HG02610 (cell line): ENCODE results near the gene BEGAIN.

Source experiments
- ATAC-seq: cut with Tn5 transposase; IDR thresholded peaks from one replicate; pipeline ENCODE4 v1.9.1; 2021; ENCODE audit warnings: mild to moderate bottlenecking, moderate library complexity; ENCODE audit not compliant: unreplicated experiment

Gene BEGAIN

DNA sequence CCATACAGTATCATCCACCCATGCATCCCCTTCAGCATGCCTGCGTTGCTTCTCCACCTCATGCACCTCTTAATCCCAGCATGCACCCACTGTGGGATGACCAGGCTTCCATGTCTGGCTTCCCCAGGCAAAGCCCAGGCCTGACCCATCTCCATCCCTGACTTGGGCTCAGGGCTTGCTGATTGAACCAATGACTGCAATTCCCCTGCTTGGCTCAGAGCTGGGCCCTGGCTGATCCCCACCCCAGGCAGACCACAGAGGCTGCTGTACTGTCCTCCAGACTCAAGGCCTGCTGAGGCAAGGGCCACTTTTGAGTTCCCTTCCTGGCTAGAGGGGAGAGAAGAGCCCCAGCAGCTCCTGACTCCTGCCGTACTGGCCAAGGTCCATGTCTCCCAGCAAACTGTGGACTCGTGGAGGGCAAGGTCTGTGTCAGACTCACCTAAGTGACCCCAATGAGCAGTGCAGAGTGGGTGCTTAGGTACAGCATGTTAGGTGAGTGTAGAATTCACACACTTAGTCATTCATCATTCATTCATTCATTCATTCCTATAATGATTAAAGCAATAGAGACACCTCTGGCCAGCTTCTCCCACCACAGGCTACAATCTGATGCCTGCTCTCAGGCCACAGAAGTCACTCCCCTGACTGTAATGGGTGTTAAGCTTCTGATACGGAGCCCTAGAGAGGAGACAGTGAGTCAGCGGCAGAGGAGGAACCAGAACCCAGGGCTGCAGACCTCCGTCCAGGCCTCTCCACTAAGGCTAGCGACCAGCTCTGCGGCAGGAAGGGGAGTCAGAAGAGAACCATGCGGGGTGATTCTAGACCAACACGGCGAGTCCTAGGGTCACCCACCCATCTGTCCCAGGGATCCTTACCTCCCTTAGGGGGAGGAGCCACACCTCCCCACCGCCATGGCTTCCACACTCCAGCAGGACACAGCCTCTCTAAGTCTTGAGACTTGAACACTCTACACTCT lies 2.9 kb downstream of the BEGAIN start:
- ATAC-seq, result no peak

DNA sequence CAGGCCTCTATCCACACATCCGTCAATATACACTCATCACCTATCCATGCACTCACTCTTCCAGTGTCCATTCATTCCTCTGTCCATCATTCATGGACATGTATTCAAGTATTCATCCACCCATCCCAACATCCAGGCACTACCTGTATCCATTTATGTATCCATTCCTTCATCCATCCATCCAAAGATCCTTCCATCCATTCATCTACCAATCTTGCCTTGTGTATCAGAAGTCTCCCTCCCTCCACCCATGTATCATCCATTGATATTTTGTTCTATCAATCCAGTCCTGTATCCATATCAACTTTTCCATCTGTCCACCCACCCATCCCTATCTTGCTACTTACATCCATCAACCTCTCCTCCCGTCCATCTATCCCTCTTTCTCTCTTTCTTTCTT lies 4.0 kb downstream of the BEGAIN start:
- no peak for ATAC-seq

DNA sequence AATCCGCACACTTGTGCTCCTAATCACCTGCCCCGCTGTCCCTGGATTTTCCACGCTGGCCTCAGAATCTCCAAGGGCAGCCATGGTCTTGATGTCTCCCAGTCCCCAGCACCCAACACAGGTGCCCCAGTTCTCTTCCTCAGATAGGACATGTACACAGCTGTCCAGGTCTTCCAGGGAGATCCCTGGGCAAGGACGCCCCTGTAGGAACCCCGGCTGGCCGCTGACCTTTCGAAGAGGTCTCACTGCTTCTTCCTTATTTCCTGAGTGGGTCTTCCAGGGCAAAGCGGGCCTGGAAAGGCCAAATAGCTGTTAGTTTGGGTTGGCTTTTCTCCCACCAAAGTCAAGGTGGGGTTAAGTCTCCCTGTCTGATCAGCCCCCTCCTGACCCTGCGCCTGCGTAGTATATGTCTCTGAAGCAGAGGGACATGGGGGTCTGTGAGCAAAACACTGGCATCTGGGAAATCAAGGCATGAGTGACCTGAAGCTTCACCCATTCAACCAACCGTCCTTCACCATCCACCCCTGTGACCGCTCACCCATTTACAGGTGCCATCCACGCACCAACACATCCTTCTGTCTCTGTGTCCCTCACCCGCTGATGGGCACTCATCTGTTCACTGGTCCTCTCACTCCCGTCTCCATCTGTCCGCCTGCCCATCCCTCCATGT lies 4.6 kb downstream of the BEGAIN start:
- ATAC-seq, result no peak

DNA sequence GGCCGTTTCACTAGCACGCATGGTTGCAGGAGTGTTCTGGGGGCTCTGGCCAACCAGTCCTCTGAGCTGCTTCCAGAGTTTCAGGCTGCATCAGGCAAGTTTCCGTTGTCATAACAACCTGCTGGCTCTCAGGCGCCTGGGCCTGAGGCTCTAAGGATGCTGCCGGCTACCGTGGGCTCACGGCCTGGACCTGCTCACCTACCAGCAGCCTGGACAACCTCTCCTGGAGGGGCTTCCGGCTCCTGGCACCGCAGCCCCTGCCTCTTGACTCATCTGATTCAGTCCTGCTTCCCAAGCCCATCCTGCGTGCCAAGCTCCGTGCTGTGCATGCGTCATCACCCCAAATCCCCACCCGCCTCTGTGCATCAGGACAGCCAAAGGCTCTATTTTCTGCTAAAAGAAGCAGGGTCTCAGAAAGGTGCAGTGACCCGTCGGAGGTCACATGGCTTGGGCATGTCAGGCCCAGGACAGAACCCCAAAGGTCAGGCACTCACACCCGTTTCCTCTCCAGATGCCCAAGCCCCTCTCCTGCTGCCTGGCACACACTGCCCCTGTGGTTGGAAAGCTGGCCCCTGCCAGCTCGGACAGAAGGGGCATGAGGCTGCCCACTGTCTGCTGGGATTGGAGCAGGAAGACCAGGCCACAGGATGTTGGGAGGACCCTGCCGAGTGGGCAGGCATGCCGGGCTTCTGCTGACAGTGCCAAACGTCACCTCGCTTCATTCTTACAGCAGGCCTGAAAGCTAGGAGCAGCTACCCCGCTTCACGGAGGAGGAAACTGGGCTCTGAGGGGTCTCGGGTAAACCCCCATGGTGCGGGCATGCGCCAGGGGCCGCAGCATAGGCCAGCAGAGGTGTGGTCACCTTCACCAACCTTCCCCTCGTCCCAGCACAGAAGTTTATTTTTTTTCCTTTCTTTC lies 5.7 kb downstream of the BEGAIN start:
- no peak for ATAC-seq

DNA sequence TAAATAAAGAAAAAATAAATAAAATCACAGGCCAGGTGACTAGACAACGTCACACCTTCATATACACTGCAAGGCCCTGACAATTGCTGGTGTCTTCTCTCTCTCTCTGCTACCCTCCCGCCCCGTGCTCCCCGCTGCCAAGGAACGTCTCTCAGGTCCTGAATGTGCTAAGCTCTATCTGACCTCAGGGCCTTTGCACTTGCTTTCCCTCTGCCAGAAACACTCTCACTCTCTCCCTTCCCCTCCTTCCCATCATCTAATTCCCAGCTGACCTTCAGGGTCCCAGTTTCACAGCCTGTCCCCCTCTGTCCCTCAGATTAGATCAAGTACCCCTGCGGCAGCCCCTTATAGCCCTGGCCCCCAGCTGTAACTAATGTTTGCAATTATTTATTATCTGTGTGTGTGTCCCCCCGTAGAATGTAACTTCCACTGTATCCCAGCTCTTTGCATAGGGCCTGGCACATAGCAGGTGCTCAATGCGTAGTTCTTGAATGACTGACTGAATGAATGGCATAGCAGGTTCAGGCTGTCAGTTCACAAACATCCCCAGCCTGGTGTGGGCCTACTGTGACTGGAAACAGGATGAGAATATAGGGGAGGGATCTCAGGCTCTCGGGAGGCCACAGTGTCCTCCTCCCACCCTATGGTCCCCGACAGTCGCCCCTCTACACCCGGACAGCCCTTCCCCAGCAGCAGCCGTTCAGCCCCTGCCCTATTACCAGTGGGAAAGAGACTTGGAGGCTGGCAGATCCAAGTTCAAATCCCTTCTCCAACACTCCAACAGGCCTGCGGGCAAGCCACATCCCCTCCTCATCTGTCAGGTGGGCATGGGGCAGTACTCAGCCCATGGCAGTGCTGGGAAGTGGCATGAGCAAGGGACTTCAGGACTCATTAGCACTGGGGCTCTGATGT lies 6.6 kb downstream of the BEGAIN start:
- ATAC-seq, result no peak

DNA sequence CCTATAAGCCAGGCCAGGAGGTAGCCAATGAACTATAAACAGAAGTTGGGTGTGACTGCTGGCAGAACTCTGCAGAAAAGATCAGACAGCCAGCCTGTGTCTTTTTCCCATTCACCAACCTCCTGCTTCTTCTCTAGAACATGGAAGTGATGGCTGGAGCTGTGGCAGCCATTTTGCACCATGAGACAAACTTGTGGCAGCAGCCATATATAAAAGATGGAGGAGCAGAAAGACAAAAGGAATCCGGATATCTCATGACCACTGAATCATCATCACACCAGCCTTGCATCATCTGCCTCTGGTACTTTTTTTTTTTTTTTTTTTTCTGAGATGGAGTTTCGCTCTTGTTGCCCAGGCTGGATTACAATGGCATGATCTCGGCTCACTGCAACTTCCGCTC lies 8.7 kb downstream of the BEGAIN start:
- no peak for ATAC-seq

DNA sequence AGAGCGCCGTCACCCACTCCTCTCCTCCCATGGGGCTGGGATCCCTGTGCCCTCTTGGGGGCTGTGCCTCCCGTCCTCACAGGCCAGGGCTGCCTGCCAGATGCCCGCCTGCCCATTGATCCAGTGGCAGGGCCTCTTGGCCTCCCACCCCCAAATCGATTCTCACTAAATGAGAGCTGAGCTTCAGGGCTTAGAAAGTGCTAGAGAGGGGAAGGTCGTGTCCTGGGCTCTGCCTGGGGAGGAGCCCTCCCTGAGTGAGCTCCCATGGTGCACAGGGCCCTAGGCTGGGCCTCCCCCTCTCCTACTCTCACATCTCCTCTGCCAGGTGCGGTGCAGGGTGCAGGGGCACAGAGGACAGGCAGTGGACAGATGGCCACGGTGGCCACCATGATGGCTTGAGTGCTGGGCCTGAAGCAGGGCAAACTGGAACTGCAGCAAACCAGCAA lies 9.2 kb downstream of the BEGAIN start:
- no peak for ATAC-seq

DNA sequence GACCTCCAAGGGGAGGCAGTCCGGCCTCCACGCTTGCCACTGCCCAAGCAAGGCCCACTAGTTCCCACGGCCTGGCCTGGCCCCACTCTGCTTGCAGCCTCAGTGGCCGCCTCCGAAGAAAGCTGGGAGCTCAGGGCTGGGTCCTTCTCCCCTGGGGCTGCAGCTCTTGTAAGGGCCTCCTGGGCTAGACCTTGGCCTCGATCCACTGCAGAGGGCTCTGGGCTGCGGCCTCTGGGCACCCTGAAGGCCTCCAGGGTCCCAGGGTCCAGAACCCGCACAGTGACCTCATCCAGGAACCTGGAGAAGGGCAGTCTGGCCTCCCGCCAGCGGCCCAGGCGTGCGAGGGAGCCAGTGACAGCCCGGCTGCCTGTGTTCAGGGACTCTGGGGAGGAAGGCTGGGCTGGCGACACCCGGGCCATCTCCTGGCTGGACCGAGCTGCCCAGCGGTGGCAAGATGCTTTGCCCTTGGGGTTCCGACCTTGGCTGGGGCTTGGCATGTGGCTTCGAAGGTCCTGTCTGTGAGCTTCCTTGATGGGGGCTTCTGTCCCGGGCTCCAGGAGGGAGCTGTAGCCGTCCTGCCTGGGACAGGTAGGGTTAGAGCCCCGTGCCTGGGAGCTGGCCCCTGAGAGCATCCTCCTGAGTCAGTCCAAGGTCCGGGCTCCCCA lies 9.8 kb downstream of the BEGAIN start:
- no peak for ATAC-seq

DNA sequence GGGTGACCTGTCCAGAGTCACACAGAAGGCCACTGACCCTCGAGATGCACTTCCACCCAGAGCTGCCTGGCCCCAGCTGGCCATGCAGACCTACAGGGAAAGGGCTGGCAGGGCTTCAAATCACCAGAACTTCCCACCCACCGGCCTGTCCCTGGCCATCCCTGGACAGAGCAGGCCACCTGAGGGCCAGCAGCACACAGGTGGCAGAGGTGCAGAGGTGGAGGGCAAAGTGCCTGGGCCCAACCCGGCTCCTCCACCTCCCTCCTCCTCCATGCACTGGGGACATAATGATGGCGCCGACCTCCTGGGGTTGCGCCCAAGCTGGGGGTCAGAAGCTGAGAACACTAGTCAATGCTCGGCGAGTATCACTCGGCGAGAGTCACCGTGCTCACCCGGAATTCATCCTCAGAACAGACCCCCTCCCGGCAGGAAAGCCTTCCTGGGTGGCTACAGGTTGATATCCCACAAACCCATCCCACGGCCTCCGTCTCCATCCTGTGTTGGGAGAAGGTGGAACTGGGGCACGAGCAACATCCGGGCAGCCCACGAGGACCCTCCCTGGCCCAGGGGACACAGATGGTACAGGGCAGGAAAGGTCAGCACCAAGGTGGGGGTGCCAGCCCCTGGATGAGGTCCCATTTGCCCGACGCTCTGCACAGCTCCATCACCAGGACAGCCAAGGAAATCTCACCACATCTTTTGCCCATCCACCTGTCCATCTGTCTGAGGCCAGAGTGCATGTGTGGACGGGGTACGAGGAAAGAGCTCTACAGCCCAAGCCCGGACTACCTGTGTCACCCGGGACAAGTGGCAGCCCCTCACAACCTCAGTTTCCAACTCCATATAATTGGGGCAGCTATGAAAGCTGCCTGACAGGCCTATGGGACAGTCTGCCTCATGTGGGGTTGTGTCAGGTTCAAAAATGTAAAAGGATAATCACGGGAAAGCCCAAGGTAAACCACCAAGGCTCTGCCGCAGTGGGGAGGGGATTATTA lies 10.8 kb downstream of the BEGAIN start:
- ATAC-seq, result no peak

DNA sequence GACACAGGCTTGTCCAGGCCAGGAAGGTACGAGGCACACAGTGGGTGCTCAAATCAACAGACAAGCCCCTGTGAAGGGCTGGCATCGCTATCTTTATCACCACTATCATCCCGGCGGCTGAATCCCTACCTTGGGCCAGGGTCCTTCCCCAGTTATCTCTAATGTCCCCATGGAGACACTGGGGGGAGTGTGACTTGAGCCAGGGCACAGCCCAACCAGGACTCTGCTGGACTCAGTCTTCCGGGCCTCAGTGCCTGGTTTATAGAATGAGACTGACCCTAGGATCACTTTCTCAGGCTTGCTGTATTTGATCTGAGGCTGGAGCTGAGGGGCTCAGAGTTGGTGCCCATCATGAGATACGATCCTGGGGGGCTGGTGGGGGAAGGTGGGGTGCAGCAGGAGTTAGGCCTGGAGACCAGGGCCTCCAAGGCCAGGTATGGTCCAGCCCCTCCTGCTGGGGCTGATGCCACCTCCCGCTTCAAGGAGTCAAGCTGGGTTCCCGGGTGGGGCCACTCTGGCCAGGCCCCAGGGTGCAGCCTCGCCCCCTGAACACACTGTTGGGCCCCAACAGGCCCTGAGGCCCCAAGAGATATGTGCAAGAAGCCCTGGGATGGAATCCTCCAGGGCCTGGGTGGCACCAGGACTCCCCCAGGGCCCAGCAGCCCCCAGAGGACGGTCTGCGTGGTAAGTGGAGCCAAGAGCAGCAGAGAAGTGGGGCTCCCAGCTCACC lies 11.8 kb downstream of the BEGAIN start:
- no peak for ATAC-seq

DNA sequence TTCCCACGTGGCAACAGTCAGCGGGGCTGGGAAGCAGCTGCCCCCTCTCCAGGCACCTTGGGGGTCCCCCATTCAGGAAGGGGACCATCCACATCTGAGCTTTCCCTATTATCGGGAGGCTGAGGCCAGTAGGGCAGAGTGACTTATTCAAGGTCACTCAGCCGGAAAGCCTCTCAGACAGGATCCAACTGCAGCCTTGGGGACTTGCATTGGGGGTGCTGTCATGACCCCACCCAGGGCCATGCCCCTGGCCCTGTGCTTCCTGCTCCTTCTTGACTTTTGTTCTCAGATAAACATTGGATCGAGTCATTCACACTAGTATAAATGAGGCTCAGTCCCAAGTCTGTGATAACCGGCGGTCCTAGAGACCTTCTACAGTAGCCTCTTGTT lies 12.6 kb downstream of the BEGAIN start:
- no peak for ATAC-seq

DNA sequence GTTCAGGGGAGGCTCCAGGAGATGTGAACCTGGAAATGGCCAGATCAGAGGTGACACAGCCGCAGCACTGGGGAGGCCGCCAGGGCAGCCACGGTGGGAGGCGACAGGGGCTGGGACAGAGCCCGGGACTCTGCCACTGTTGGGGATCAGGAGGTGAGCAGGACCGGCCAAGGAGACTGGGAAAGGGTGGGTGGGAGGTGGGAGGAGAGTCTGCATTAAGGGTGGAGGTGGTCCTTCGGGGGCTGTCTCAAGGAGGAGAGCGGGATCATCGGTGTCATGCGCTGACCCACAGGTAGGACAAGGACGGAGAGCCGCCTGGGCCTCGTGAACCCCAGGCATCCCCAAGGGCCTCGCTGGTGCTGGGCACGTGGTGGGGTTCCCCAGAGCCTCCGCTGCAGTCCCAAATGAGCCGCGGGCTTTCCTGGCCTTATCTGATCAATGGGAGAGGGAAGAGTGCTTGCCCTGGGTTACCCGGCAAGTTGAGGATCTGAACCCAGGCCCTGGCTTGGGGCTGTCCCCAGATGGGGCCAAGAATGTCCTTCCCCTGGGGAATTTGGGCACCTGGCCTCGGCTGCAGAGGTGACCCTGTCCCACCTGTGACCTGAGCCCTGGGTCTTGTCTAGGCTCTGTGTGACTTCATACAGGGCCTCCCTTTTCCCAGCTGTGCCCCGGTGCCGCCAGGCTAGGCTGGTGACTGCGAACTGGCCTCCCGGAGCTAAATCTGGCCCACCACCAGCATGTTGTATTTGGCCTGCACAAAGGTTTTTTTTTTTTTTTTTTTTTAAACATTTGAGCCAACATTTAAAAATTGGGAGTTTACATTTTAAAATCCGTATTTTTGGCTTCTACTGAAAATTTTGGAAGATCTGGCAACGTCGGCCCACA lies 13.2 kb downstream of the BEGAIN start:
- ATAC-seq, result no peak

DNA sequence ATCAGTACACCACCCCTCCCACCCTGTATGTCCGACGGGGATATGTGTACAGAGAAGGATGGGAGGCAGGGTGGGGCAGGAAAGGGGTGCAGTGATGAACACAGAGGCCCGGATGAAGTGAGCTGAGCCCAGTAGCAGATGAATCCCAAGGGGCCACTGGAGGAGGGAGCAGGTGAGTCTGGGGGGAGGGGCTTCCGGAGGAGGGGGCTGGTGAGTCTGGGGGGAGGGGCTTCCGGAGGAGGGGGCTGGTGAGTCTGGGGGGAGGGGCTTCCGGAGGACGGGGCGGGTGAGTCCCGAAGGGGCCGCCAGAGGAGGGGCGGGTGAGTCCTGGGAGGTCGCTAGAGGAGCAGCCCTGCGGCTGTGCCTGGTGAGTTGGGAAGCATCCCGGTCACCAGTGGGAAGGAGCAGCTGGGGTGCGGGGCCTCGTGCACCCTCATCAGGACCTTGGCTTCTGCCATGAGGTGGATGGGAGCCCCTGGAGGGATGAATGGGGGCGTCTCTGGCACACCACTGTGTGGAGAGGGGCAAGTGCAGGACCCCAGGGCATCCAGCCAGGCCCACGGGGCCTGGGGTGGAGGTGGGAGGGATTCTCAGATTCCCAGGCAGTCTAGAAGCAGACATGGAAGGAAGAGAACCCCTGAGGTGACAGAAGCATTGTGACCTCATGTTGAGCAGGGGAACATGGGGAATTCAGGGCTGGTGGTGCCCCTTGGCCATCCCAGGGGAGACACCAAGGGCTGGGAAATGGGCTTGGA lies 14.0 kb downstream of the BEGAIN start:
- no peak for ATAC-seq

DNA sequence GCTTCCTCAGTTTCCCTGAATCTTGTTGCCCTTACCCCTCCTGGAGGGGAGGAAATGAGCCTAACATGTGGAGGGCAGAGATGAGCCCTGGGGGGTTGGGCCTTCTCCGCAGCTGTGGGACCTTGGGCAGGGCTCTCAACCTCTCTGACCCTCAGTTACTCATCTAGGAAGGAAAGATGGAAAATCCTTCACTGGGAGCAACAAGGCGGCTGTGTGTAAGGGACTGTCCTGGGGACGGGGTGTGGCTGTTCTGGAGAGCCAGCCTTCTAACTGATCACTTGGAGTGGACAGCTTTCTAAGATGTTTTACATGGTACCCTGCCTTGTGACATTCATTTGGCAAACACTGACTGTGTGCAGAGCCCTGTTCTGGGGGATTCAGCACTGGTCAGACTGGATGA lies 14.7 kb downstream of the BEGAIN start:
- no peak for ATAC-seq

DNA sequence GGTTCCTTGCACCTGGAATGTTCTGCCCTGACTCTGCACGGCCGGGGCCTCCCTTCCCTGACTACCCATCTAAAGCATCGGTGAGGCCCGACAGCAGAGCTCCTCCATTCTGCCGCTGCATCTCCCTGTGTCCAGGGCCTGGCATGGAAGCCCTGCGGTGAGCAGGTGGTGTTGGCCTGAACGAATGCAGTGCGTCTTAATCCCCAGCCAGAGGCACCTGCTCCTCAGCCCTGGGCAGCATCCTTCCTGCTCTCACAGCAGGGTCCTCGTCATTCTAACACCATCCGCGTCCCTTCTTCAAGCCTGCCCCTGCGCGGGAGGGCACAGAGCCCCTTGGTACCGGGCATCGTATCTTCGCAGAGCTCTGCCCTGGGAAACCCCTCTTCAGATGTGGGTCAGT lies 15.4 kb downstream of the BEGAIN start:
- no peak for ATAC-seq
